Left hindlimb (tissue), 1 donor: Measurements from ENCODE around the gene ATXN7L1.
"Not testable (repeated sequence)": the region's sequence is repeated elsewhere in the genome, so short reads cannot be mapped to it uniquely, and the experiment has no call there.

Source experiments
- DNase-seq: peaks from one replicate; pipeline ENCODE4 v3.0.0-alpha.2; 2018

The ATXN7L1 gene

DNA sequence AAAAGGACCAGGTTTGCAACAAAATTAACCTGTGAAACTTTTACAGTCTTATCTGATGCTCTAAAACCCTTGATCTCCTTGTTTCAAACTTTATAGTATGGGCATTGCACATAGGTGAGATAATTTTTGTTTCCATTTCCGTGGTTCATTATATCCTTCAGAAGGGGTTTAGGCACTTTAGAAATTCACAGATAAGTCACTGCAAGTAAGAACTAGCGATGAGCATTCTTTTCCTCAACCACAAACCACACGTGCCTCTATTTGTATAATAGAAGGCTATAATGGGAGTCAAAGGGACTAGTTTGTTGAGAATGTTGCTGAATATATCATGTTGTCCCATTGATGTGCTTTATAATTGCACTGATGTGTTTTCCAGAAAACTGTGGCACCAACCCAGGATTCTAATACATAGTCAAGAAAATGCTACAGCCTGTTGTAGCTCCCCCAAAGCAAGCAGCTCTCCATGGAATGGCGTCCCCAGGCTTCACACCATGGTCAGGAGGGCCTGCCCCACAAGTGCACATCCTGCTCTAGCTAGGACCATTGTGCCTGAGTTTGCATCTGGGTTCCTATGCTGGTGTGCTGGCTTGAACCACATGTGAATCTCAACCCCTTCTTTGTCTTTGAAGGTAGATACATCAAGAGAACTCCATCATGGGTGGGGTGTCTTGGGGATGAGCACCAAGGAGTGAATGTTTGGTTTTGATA lies 14.0 kb upstream of the ATXN7L1 start:
- DNase-seq, result no peak

DNA sequence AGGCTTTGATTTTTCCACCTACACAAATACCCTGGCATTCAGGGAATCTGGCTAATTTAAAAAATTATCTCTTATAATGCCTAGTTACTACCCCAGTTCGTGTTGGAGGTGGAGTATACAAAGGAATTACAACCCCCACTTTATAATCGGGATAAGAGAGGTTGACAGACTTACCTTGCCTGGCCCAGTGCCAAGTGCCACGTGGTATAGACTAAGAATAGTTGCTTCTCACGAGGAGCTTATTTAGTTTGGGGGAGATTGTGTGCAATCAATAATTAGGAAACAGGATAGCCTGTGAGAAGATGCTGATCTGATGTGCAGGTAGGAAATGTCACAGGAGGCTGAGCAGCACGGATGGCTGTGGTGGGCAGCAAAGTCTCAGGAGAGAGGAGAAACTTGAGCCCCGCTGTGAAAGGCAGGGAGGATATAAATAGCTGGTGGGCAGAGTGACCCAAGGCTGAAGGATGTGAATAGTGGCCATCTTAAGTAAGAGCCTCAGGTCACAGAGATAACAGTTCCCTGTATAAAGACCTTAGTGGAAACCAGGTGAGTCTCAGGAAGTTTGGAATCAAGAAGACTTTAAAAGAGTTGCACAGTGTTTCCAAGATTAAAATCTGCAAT lies 11.3 kb upstream of the ATXN7L1 start:
- DNase-seq, result no peak

DNA sequence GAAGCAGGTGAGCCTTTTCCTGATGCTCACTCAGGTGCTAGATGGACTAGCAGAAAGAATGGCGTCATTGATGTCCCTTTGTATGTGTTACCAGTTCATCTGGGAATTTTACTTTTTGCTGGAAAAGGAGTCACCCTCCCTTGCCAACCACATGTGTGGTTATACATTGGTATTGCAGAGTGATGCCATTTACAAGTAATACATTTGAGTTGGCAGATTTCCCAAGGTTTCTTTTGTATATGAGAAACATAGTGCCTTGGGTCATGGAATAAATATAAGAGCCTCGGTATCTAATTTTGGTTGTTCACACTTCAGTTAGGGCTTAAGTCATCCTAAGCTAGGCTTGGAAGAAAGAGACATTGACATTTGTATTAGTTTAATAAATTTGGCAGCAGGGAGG lies 10.4 kb upstream of the ATXN7L1 start:
- DNase-seq, result no peak

DNA sequence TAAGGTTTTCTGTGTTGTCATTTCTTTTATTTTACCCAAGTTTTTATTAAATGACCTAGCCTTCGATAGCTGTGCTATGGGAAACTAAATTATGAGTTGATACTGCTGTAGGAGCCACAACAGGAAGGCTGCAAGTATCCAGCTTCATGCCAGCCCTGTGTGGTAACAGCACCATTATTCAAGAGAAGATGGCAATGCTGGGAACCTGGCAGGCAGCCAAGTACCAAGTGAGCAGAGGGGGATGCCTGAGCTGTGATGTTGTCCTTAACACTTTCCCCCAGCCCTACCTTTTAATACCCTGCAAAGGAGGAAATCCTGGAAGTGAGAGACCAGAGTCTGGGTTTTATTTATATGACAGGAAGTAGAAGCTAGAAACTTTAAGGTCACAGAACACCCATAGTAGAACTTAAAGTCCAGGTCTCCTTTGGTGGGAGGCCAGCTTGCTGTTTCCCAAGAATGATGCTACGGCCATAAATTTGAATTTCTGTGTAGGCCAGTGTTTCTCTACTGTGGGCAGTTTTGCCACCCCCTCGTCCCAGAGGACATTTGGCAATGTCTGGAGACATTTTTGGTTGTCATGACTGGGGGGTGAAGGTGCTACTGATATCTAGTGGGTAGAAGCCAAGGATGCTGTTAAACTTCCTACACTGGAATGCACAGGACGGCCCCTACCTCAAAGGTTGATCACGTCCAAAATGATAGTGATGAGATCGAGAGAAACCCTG lies 9.2 kb upstream of the ATXN7L1 start:
- no peak for DNase-seq

DNA sequence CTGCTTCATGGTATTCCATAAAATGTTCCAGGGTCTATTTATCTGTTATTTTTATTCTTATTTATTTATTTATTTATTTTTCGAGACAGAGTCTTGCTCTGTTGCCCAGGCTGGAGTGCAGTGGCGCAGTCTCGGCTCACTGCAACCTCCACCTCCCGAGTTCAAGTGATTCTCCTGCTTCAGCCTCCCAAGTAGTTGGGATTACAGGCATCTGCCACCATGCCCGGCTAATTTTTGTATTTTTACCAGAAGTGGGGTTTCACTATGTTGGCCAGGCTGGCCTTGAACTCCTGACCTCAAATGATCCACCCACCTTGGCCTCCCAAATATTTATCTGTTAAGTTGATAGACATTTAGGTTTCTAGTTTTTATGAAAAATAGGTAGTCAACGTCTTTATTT lies 6.8 kb upstream of the ATXN7L1 start:
- not testable (repeated sequence) for DNase-seq

DNA sequence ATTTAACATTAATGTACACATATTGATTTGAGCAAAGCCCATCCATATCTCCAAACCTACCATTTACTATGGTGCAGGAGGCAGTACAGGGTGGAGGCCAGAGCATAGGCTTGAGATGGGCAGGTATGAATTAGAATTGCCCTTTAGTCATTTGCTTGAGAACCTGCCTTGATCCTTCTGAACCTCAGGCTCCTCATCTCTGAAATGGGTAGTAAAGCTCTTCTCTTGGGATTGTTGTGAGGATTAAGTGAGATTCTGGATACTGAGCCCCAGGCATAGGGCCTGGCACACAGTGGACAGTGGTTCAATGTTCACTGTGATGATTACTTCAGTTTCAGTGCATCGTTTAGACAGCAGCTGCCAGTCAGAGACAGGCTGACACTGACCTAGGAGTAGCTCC lies 5.0 kb upstream of the ATXN7L1 start:
- no peak for DNase-seq

DNA sequence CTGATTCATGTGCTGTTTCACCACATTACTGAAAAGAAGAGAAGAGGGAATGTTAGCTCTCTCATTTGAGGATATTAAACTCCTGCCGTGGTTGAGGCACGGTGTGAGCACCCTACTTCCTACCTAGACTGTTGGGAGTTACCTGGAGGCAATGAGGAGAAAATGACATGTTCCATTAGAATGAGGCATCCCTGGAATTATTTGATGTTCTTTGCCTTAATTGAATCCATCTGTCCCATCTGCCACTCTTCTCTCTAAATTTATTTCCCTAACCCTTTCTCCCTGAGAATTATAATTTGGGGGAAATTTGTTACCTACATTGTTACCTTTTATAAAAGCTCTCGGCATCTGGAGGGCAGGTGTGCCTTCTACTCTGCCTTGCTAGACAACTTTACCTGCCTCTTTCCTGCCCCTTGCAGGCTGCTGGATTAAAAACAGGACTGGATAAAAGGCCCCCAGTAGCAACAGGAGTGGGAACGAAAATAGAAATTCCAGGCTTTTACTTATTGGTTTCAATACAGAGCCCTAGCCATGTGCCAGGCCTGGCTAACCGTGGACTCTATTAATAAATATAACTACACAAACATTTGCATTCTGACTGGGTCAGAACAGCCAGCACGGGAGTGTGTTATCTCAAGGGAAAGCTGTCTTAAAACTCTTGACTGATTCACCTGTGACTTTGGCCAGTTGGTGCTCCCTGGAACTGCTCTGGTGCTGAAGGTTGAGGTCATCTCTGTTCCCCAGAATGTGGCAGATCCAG lies 4.4 kb upstream of the ATXN7L1 start:
- no peak for DNase-seq

DNA sequence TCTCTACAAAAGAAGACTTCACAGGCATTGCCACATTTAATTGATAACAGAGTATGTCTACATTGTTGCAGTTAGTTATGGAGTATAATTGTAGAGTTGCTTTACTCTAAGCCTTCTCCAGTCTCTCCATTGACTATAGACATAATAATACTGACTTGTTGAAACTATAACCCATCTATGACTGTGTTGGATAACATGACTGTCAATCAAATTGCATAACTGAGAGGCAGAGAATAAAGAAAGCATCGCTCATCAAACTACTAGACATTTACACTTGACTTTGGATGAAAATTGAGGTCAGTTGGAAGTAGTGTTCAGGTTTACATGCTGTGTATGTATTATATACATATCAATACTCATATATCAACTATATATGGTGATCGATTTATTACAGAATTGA lies 3.4 kb upstream of the ATXN7L1 start:
- no peak for DNase-seq

DNA sequence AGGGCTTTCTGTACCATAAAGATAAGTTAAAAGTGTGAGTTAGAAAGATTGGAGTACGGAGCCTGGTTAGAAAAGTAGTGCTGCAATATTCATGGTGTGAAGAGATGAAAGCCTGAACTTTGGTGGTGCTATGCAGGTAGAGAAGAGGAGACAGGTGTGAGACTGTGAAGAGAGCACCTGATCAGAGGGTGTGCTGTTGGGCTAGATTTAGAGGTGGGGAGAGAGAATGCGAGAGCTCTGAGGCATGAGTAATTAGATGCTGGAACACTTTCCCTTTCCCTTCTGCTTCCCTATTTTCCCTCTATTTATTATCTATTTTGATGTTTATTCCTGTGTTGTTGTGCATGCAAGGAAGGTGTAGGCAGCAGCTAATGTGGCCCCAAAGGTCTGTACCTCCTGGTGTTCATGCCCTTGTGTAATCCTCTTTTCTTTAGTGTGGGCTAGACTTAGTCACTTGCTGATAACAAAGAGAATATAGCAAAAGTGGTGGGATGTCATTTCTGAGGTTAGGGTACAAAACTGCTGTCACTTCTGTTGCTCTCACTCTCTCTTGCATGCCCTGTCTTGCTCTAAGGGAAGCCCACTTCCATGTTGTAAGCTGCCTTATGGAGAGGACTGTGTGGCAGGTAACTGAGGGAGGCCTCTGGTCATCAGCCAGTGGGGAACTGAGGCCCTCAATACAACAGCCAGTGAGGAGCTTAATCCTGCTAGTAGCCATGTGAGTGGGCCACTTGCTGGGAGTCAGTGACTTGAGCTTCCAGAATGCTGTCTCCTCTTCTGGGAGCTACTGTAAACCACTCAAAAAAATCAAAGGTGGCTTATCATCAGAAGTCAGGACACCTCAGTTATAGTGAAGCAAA lies 2.6 kb upstream of the ATXN7L1 start:
- no peak for DNase-seq

DNA sequence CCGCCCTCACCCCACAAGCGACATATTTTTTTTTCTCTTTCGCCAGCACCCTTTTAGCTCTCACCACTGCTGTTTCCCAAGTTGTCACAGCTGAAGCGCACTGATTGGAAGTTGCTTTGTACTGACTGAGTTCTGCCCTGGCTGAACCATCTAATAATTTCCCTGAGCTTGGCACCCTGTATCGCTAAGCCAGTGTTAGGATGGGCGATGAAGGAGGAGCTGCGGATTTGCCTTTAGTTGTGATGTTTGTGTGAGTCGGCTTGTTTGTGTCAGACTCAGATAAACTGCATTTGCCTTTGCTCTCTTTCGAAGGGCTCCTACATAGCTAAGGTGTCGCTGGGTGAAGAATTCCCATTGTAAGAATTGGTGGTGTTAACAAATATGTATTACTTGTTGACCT lies 1.3 kb upstream of the ATXN7L1 start:
- DNase-seq, result no peak

DNA sequence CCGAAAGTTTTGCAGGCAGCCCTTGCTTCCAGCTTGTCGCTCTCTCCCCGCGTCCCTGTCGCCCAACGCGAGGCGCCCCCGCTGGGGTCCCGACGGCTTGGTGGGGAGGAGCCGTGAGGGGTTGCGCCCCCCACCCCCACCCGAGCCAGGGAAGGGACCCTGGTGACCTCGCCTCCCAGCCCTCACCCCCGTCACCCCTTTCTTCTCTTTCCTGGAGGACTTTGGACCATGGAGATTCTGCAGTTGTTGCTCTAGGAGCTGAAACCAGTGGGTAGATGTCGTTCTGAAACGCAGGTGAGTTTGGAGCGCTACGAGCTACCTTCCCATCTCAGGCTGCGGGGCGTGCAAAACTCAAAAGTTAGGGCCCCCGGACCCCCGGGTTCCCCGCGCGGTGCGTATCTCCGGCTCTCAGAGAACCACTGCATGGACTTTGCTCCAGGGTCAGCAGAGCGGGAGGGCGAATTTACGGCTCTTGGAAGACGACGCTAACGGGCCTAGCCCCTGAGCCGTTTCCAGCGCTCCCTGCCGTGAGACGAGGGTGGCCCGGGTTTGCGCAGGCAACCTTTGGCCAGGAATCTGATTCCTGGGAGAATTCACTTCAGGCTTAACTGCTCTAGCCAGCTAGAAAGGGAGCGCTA lies 684 bp upstream of the ATXN7L1 start:
- peak; percentile 49 for DNase-seq

DNA sequence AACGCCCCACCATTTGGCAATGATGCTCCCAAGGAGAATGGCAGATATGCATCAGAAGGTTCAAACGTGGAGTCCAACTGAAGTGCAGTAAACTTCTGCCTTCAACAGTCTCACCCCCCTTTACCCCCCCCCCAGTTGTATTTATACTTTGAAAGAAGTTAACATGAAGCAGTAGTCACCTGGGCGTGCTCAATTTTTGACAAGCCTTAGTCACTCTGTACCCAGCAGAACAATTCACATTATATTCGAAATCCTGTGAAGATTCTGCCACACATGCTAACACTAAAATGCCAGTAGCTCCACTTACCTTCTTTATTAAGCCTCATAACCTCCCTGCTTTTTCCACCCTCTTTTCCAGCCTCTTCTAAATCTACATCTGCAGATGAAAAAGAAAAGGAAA lies 894 bp downstream of the ATXN7L1 start:
- DNase-seq, result no peak

DNA sequence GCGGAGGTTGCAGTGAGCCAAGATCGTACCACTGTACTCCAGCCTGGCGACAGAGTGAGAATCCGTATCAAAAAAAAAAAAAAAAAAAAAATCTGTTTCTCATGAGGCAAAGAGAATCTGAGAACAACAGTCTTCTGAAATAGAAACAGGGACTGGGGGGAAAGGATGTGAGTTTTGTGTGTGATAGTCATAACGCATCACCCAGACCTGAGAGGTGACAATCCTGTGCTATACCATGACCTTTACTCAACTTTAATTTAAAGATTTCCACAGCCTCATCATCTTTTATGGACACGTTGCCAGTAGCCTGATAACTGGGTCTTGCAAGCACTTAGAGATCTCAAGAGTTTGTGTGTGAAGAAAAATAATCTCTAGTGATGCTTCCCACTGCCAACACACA lies 2.3 kb downstream of the ATXN7L1 start:
- no peak for DNase-seq

DNA sequence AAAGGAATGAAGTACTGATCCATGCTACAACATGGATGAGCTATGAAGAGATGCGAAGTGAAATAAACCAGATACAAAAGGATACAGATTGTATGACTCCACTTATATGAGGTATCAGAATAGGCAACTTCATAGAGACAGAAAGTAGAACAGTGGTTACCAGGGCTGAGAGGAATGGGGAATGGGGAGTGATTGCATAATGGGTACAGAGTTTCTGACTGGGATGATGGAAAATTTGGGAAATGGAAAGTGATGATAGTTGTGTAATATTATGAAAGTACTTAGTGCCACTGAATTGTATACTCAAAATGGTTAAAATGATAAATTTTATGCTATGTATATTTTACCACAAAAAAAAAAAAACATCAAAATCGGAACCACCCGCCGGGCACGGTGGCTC lies 3.9 kb downstream of the ATXN7L1 start:
- no peak for DNase-seq

DNA sequence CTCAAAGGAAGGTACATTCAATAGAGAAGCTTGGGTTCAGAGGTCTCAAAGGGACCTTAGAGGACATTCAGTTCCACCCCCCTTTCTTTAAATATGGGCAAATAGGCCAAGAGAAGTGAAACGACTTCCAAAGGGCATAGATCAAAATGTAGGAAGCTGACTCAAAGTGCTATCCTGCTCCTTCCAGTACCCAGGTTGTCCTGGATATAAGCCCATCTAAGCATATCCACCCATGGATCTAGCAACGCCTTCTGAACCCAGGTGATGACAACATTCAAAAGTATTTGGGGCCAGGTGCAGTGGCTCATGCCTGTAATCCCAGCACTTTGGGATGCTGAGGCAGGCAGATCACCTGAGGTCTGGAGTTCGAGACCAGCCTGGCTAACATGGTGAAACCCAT lies 5.3 kb downstream of the ATXN7L1 start:
- no peak for DNase-seq

DNA sequence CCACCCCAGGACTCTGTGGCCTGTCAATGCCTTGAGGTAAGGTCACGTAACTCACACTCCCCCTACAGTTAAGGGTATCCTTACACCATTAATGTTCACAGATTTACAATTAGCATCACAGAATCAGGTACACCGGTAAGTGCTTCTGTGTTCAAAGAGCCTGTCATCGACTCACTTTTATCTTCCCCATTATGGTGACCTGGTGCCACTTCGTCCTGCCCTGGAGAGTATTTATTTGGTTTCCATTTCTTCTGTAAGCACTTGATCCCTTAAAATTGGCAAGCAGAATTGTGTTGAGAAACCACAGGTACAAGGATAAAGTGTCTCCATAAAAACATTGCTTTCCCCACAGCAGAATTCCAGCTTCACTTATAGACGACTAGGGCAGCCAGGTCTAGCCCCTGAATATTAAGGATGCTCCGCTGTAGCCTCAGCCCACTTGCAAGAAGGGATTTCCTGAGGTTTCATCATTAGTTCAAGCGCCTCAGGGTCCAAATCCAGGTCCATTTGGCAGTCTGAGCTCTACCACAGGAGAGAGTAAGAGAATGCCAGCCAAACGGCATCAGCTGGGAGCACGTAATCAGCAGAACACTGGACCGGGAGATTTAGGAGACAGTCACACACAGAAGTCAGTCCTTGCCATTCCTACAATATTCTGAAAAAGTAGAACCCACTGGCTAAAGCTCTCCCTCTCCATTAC lies 10.1 kb downstream of the ATXN7L1 start:
- no peak for DNase-seq

DNA sequence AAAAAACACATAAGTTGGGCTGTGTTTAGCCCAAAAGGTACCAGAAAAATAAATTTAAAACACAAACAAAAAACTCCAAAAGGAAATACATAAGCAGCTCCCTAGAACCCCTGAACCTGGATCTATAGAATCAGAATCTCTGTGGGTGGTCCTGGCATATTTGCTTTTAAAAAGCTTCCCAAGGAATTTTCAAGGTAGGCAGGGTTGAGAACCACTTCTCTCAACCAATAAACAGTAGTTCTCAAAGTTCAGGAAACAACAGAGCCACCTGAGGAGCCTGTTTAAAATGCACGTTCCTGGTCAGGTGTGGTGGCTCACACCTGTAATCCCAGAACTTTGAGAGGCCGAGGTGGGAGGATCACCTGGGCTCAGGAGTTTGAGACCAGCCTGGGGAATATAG lies 12.5 kb downstream of the ATXN7L1 start:
- DNase-seq, result no peak

DNA sequence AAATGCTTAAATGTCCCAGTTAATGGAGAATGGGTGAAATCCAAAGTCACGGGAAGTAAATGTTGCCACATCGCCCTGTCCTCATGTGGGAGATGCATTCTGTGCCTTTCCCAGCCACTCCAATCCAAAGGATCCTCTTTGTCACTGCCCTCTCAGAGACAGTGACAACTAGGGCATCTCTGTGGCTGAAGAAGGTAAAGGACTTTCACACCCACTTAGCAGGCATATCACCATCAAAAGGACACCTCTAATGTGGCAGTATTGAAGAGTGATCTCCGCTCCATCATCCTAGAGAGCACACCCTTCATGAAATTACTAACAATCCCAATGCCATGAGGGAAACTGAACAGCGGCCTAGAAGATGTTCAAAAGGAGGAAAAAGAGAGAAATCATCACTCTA lies 13.6 kb downstream of the ATXN7L1 start:
- DNase-seq, result no peak

DNA sequence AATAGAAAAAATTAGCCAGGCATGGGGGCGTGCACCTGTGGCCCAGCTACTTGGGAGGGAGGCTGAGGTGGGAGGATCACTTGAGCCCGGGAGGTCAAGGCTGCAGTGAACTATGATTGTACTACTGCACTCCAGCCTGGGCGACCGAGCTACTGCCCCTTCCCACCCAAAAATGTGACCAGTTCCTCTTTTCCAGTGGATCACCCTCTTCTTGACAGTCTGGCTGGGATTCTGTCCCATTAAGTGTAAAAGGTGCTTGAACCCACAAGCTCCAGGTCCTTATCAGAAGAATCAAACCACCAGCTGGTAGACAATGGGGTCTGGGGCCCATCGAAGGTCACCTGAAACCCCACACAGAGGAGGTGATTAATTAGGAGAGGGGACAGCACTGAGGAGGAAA lies 14.1 kb downstream of the ATXN7L1 start:
- DNase-seq, result no peak

DNA sequence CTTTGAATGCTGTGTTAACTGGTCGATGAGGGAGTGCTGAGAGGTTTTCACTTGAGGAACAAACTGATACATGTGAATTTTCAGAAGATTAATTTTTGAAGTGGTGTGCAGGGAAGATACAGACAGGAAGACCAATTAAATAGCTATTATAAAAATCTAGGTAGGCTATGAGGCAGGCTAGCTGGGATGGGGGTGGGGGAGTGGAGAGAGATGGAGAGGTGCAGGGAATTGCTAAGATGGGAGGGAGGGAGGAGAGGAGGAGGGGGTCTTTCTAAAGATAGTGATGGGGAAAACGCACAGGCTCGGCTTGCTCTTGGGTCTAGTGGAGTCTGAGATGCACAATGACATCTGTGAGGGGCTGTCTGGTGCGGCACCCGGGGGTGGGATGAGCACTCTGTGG lies 15.2 kb downstream of the ATXN7L1 start:
- DNase-seq, result no peak

DNA sequence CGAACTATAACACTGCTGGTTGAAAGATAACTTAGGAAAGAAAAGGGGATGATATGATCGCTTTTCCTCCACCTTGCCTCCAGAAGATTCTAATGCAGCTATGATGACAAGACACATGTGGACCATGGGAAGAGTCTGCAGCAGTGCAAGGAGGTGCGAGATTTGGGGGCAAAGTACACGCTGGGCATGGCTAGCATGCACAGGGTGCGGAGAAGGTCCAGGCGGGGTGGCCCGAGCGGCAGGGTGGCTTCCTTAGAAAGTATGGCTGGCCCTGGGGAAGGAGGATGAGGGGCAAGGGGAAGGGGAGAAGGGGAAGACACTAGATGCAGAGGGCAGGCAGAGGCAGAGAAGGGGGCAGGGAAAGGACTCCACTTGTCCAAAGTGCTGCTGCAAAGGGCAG lies 15.6 kb downstream of the ATXN7L1 start:
- no peak for DNase-seq
